Measurements from ENCODE around the gene TTC34.
"Not testable (repeated sequence)": the region's sequence is repeated elsewhere in the genome, so short reads cannot be mapped to it uniquely, and the experiment has no call there.

DNA sequence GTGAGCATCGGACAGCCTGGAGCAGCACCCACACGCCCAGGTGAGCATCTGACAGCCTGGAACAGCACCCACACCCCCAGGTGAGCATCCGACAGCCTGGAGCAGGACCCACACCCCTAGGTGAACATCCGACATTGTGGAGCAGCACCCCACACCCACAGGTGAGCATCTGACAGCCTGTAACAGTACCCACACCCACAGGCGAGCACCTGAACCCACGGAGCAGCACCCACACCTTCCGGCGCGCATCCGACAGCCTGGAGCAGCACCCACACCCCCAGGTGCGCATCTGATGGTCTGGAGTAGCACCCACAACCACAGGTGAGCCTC lies 113.2 kb downstream of the TTC34 start:
- TF ChIP-seq, protein P1, sequence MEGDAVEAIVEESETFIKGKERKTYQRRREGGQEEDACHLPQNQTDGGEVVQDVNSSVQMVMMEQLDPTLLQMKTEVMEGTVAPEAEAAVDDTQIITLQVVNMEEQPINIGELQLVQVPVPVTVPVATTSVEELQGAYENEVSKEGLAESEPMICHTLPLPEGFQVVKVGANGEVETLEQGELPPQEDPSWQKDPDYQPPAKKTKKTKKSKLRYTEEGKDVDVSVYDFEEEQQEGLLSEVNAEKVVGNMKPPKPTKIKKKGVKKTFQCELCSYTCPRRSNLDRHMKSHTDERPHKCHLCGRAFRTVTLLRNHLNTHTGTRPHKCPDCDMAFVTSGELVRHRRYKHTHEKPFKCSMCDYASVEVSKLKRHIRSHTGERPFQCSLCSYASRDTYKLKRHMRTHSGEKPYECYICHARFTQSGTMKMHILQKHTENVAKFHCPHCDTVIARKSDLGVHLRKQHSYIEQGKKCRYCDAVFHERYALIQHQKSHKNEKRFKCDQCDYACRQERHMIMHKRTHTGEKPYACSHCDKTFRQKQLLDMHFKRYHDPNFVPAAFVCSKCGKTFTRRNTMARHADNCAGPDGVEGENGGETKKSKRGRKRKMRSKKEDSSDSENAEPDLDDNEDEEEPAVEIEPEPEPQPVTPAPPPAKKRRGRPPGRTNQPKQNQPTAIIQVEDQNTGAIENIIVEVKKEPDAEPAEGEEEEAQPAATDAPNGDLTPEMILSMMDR (conservative IDR thresholded peaks at IDR 0.05; ENCODE audit: low read length) = not testable (repeated sequence)
- not testable (repeated sequence) for TF ChIP-seq EZH2phosphoT487 (IDR thresholded peaks at IDR 0.05; ENCODE audit: borderline replicate concordance)

Data from Loucy (cell line).